Aorta (tissue), 5 donors: ENCODE data around the gene AP2B1. TPM values are rescaled to one million over a fixed set of nuclear protein-coding genes. Genes with fewer than 3 reads are reported as not detected.
"Not testable (repeated sequence)": the region's sequence is repeated elsewhere in the genome, so short reads cannot be mapped to it uniquely, and the experiment has no call there.

Experiments used
- ATAC-seq: fragments of 200-7000 bp; cut with Tn5 transposase; one replicate; pipeline ENCODE4 v1.9.1; 2022; ENCODE audit warnings: moderate library complexity; ENCODE audit not compliant: low FRiP score
- DNase-seq, 2 donors: peaks; one replicate each; pipeline ENCODE4 v3.0.0-alpha.2; 2020
- H3K27ac ChIP-seq, 2 donors: one replicate each; pipeline ENCODE4 v1.5.1; 2013; ENCODE audit warnings: low read length in 2 of 2, mild to moderate bottlenecking in 2 of 2, moderate library complexity in 2 of 2, control low read depth in 1 of 2, inconsistent platforms in 1 of 2, low read depth in 1 of 2
- H3K27me3 ChIP-seq, 2 donors: one replicate each; pipeline ENCODE4 v1.6.1; 2013; ENCODE audit warnings: control low read depth in 1 of 2, low read length in 1 of 2, mild to moderate bottlenecking in 1 of 2, moderate library complexity in 1 of 2; ENCODE audit not compliant: insufficient read depth in 2 of 2, control insufficient read depth in 1 of 2
- H3K36me3 ChIP-seq, 2 donors: one replicate each; pipeline ENCODE4 v1.6.1; 2013; ENCODE audit warnings: control low read depth in 1 of 2, low read length in 1 of 2, mild to moderate bottlenecking in 1 of 2; ENCODE audit not compliant: insufficient read depth in 2 of 2, control insufficient read depth in 1 of 2
- H3K4me1 ChIP-seq, 2 donors: one replicate each; pipeline ENCODE4 v1.6.1; 2013; ENCODE audit warnings: low read length in 2 of 2, control low read depth in 1 of 2, mild to moderate bottlenecking in 1 of 2, moderate library complexity in 1 of 2; ENCODE audit not compliant: insufficient read depth in 2 of 2, control insufficient read depth in 1 of 2
- H3K4me3 ChIP-seq, 2 donors: one replicate each; pipeline ENCODE4 v1.5.1; 2013; ENCODE audit warnings: low read length in 2 of 2, control low read depth in 1 of 2, mild to moderate bottlenecking in 1 of 2
- H3K9me3 ChIP-seq: one replicate; pipeline ENCODE4 v1.6.1; 2013; ENCODE audit warnings: mild to moderate bottlenecking, low read length; ENCODE audit not compliant: control insufficient read depth
- WGBS, 2 donors: extraction: QIAGEN DNeasy Blood & Tissue Kit; methylation state at CpG; one replicate each; pipeline ENCODE4 v1.1.7; 2013; 5-methylcytosine and 5-hydroxymethylcytosine counted together
- intact Hi-C, 2 donors: fragments of 100-400 bp; cut with DNase I; formaldehyde crosslinking; loops; one replicate each; pipeline versions ENCODE4 v1.14.2 to v1.15.0; 2022
- polyA plus RNA-seq, 2 donors: library from polyadenylated mRNA; stranded (reverse); fragments of 200-250 nt; gene quantifications; one replicate each; pipeline ENCODE4 v1.2.3, GENCODE V29; 2013
- total RNA-seq, 2 donors: library from RNA; stranded (reverse); fragmentation: NEBNext Ultra II Directional; extraction: Animal tissue kit (Norgen Biotek cat#: 25700); gene quantifications; one replicate each; pipeline ENCODE4 v1.2.1, GENCODE V29; 2021
- donor health status: healthy with polysubstance abuse.
- donor health status: Bipolar disorder and iron deficiency.
- donor health status: DM: no; HTN: no; CAD: no.
- donor health status: DM: no; HTN: no; CAD: no.
- donor health status: DM: yes; HTN: yes; CAD: no.

Gene AP2B1
- total and polyA plus RNA-seq, 4 donors = 17.9 to 120 (median 66.7) TPM

- ATAC-seq (no peak), DNase-seq (no peak)
- no peaks in the 10 kb centered on the region for H3K4me1 ChIP-seq
- WGBS, 2 donors = 61 to 71% methylated on average over 3 of the region's 3 CpGs
- no peaks in the 10 kb centered on the region for H3K27me3 ChIP-seq
- H3K36me3 ChIP-seq = peaks cover 0 to 1% of the 10 kb centered on the region in 2 donors
- no peaks in the 10 kb centered on the region for H3K9me3 ChIP-seq
- no peak overlapping the region for H3K27ac ChIP-seq
- intact Hi-C loops = no loop called here
- no peak overlapping the region for H3K4me3 ChIP-seq
Observed at GRCh38 chr17:35607239-35607847, 20.2 kb downstream of the AP2B1 start.

DNA sequence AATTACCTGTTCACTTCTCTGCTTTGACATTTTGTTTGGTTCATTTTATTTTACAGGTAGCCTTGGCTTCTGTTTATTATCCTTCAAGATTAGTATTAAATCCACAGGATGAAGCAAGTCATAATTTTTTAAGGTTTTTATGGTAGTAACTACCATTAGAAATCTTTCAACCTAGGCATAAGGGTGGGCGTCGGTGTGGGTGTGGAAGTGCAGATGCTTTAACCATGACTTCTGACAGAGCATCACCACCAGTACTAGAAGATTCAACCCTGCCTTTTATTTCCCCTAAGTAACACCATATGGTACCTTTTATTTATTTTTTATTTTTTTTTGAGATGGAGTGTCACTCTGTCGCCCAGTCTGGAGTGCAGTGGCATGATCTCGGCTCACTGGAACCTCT, 22.7 kb downstream of the AP2B1 start:
- no peaks in the 10 kb centered on the region for H3K4me1 ChIP-seq
- WGBS, 2 donors = 87 to 95% methylated on average over 4 of the region's 4 CpGs
- H3K36me3 ChIP-seq = peaks cover 1 to 2% of the 10 kb centered on the region in 2 donors
- H3K4me3 ChIP-seq = no peak overlapping the region
- ATAC-seq (no peak), DNase-seq (no peak)
- no peak overlapping the region for H3K27ac ChIP-seq
- intact Hi-C loops = loop anchor here in 1 of 2 donors (5.0 kb wide), 1 partner anchor 137 kb away; no protein-coding TSS in a partner anchor
- no peaks in the 10 kb centered on the region for H3K9me3 ChIP-seq
- no peaks in the 10 kb centered on the region for H3K27me3 ChIP-seq

GRCh38 chr17:35610746-35611145, 23.6 kb downstream of the AP2B1 start:
- H3K4me1 ChIP-seq, DNase-seq, H3K36me3 ChIP-seq, ATAC-seq, H3K27ac ChIP-seq, H3K27me3 ChIP-seq, H3K4me3 ChIP-seq, H3K9me3 ChIP-seq: not testable (repeated sequence)
- 57 to 66% methylated on average over 12 of the region's 12 CpGs for WGBS, 2 donors
- intact Hi-C loops = loop anchor here in 1 of 2 donors (5.0 kb wide), 1 partner anchor 137 kb away; no protein-coding TSS in a partner anchor

GRCh38 chr17:35612924-35613521, 25.9 kb downstream of the AP2B1 start:
- 65 to 80% methylated on average over 2 of the region's 2 CpGs for WGBS, 2 donors
- DNase-seq = peak in 1 of 2 donors; percentile 53
- no peak overlapping the region for H3K27ac ChIP-seq
- peaks cover 1 to 2% of the 10 kb centered on the region in 2 donors for H3K36me3 ChIP-seq
- intact Hi-C loops = loop anchor here (2.0 to 5.0 kb wide), 2 partner anchors 134 kb away; no protein-coding TSS in a partner anchor
- no peaks in the 10 kb centered on the region for H3K27me3 ChIP-seq
- H3K9me3 ChIP-seq = no peaks in the 10 kb centered on the region
- no peaks in the 10 kb centered on the region for H3K4me1 ChIP-seq
- H3K4me3 ChIP-seq = no peak overlapping the region
- ATAC-seq = no peak

DNA sequence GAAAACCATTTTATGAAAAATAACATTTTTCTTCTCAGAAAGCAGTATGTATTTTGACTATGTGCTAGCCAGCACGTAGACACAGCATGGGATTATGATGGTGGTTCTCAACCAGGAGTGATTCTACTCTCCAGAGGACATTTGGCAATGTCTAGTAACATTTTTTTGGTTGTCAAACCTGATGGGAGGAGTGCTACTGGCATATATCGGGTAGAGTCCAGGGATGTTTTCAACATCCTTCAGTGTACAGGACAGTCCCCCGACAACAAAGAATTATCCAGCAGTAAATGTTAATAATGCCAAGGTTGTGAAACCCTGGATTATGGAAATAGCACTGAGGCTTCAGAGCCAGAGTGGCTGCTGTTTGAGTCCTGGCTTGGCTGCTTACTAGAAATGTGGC, 27.7 kb downstream of the AP2B1 start:
- H3K27ac ChIP-seq = no peak overlapping the region
- intact Hi-C loops = loop anchor here in 1 of 2 donors (5.0 kb wide), 1 partner anchor 132 kb away; no protein-coding TSS in a partner anchor
- H3K9me3 ChIP-seq = no peaks in the 10 kb centered on the region
- 81% methylated on average over 3 of the region's 3 CpGs for WGBS, 2 donors
- no peaks in the 10 kb centered on the region for H3K4me1 ChIP-seq
- ATAC-seq = no peak
- no peak for DNase-seq
- H3K27me3 ChIP-seq = no peaks in the 10 kb centered on the region
- no peak overlapping the region for H3K4me3 ChIP-seq
- H3K36me3 ChIP-seq = peaks cover 1 to 2% of the 10 kb centered on the region in 2 donors

DNA sequence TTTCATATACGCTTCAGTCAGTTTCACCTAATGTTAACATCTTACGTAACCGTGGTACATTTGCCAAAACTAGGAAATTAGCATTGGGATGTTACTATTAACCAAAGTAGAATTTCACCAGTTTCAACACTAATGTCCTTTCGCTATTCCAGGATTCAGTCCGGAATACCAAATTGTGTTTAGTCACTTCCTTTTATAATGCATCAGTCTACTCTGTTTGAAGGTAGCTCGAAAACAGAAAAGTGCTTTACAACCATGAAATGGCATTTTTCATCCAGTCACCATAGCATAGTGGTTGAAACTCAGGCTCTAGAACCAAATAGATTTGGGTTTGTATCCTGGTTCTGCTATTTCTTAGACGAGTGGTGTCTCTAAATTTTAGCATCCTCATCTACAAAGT, 29.4 kb downstream of the AP2B1 start:
- intact Hi-C loops = no loop called here
- Histone ChIP-seq H3K9me3 (no peaks in the 10 kb centered on the region), H3K4me1 (no peaks in the 10 kb centered on the region), H3K27ac (no peak overlapping the region), H3K4me3 (no peak overlapping the region), H3K36me3 (peaks cover 1 to 2% of the 10 kb centered on the region in 2 donors), H3K27me3 (no peaks in the 10 kb centered on the region)
- no peak for DNase-seq
- 91 to 92% methylated on average over 7 of the region's 7 CpGs for WGBS, 2 donors
- ATAC-seq = no peak

- no peak for DNase-seq
- Histone ChIP-seq H3K36me3 (peaks cover 0 to under 1% of the 10 kb centered on the region in 2 donors), H3K9me3 (no peaks in the 10 kb centered on the region), H3K27me3 (no peaks in the 10 kb centered on the region), H3K27ac (no peak overlapping the region), H3K4me1 (no peaks in the 10 kb centered on the region), H3K4me3 (no peak overlapping the region)
- no peak for ATAC-seq
- intact Hi-C loops = no loop called here
- WGBS, 2 donors = 76% methylated on average over 2 of the region's 2 CpGs
Observed at GRCh38 chr17:35617505-35617904, 30.4 kb downstream of the AP2B1 start.

- intact Hi-C loops = no loop called here
- ATAC-seq (no peak), DNase-seq (no peak)
- Histone ChIP-seq H3K36me3 (no peaks in the 10 kb centered on the region), H3K27me3 (no peaks in the 10 kb centered on the region), H3K27ac (no peak overlapping the region), H3K9me3 (no peaks in the 10 kb centered on the region), H3K4me1 (no peaks in the 10 kb centered on the region), H3K4me3 (no peak overlapping the region)
Observed at GRCh38 chr17:35618628-35619027, 31.5 kb downstream of the AP2B1 start.

DNA sequence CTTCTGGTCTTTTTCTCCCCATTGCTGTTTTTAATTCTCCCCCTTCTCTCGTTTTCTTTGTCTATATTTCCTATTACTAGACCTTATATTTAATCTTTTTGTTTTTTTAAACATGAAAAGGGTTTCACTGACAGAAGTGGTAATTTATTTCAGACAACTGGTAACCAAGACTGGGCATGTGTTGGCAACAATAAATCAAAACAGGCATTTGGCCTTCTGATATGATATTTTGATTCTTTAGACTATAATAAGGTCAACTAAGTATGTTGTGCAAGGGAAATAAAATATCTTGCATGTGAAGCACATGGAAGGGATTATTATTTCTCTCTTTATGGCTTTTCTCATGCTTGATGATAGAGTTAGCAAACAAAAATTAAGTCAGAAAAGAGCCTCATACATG, 34.6 kb downstream of the AP2B1 start:
- Histone ChIP-seq H3K36me3 (peaks cover 2 to 4% of the 10 kb centered on the region in 2 donors), H3K9me3 (no peaks in the 10 kb centered on the region), H3K27me3 (no peaks in the 10 kb centered on the region), H3K4me3 (no peak overlapping the region), H3K4me1 (no peaks in the 10 kb centered on the region), H3K27ac (no peak overlapping the region)
- DNase-seq (no peak), ATAC-seq (no peak)
- intact Hi-C loops = no loop called here
- WGBS, 2 donors = 16 to 38% methylated on average over 1 of the region's 1 CpG
